GM19023 (cell line): Measurements from ENCODE around the gene LIG4.

Experiments
- ATAC-seq: cut with Tn5 transposase; IDR thresholded peaks from one replicate; pipeline ENCODE4 v1.9.1; 2021; ENCODE audit warnings: mild to moderate bottlenecking, moderate library complexity; ENCODE audit not compliant: unreplicated experiment

Gene LIG4

GRCh38 chr13:108194435-108194936 is 20.9 kb downstream of the LIG4 start:
- no peak for ATAC-seq

DNA sequence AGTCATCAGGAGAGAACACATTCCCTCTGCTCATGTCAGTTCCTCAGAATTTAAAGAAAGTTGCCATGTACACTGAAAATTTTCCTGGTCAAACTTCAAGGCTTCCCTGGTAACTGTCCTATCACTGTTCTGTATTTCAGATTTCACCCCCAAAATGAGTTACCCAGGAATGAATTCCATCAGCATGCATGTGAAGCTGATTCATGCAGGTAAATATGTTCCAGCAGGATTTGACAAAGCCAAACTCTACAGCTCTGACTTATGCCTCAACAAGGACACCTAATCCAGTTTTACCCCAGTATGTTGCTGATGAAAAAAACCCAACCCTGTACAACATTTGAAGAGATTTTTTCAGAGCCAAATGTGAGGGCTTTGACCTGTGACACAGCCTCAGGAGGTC is 21.5 kb downstream of the LIG4 start:
- ATAC-seq, result no peak

- ATAC-seq, result no peak
These were observed 24.4 kb downstream of the LIG4 start for GRCh38 chr13:108190897-108191296.

DNA sequence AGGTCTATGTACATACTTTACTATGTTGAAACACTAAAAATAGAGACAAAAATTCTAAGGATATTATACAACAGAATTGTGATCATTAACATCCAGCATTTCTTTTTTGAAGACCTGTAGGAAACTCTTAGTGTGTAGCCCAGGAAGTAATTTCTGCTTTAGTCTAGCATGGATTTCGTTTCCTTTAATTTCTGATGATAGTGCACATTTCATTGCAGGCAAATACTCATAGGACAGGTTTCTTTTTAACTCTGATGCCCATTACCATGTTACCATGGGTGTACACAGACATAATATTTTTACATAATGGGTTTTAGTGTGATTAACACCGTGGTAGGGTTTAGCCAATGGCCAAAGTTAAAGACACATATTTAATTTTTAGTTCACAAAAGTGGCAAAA is 27.1 kb downstream of the LIG4 start:
- ATAC-seq, result no peak

GRCh38 chr13:108185223-108185622 is 30.1 kb downstream of the LIG4 start:
- no peak for ATAC-seq

DNA sequence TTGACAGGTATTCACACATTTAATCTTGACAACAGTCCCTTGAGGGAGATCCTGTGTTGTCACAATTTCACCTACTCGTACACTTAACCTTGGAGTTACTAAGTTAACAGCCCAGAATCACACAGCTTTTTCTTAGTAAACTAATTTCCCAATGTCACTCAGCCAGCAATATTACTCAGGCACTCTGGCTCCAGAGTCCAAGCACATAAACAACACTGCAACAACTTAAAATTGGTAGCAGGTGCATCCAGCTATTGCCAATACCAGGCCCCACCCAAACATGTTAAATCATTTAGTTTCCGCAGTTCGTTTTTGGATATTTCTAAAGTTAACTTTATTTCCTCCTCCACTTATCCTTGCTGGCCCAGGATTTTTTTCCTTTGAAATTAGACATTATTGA is 32.7 kb downstream of the LIG4 start:
- ATAC-seq, result no peak

GRCh38 chr13:108178078-108178477 is 37.3 kb downstream of the LIG4 start:
- ATAC-seq, result no peak

DNA sequence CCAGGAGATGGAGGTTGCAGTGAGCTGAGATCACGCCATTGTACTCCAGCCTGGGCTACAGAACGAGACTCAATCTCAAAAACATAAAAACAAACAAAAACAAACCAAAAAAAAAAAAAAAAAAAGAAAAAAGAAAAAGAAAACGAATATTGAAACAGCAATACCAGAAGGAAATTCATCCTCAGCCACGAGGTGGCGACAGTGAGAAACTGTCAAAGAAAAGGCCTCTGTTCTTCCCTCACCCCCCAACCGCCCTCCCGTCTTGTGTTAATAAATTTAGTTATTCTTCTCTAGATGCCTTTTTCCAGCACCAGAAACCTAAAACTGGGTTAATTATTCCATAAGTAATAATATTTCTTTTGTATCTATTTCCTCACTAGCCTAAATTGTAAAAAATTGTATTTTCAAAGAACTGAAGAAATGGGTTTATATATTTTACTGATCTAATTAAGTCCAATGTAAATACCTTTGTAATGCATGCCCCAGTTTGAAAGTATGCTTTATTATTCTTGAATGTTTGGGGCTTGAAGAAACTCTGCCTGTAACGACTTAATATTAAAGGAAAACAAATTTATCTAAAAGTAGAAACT is 38.6 kb downstream of the LIG4 start:
- ATAC-seq, result no peak

DNA sequence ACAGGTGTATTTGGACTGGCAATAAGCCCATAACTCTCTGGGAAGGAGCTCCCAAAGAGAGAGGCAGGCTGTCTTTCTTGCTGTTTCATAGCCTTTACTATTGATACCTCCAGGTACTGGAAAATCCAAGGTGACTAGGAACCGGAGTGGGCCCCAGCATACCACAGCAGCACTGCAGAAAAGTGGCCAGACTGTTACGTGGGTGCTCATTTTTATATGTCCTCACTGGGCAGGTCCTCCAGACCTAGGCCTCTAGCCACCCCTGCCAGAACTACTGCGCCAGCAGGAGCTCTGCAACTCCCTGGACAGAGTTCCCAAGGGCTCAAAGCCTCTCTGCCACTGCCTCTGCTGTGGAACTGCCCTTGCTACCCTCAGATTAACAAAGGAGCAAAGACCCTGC is 46.4 kb downstream of the LIG4 start:
- no peak for ATAC-seq

GRCh38 chr13:108166078-108166477 is 49.3 kb downstream of the LIG4 start:
- ATAC-seq, result no peak

DNA sequence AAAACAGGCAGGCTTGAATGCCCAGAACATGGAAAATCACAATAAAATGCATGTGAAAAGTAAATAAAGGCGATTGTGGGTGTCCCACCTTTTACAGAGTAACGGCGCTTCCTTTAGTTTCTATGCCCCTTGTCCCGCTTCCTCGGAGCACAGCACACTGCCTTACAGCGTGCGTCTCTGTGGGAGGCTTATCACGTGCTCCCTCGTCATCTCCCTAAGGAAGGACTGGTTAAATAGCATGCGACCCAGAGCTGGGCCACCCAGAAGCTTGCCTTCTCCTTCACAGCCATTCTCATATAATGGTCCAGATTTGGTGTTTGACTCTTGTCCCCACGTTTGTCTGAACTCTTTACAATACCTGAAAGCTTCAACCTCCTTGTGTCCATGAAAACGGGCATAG is 56.6 kb downstream of the LIG4 start:
- ATAC-seq, result no peak
